ENCODE data around the gene NYNRIN. TPM values are rescaled to one million over a fixed set of nuclear protein-coding genes. Genes with fewer than 3 reads are reported as not detected.
"Not testable (repeated sequence)": the region's sequence is repeated elsewhere in the genome, so short reads cannot be mapped to it uniquely, and the experiment has no call there.

Gene NYNRIN
- total RNA-seq, 1 donor from 2014 or later = 9.5 TPM

DNA sequence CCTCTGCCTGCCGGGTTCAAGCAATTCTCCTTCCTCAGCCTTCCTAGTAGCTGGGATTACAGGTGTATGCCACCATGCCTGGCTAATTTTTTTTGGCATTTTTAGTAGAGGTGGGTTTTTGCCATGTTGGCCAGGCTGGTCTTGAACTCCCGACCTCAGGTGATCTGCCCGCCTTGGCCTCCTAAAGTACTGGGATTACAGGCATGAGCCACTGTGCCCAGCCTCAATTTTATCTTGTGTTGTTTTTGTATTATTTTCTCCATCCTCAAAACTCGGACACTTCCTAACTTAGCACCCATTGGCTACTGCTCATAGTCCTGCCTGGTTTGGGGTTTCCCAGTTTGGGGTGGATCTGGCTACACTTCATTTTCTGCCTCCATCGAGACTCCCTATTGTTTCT is 11.2 kb upstream of the NYNRIN start:
- intact Hi-C loops (cut with DNase I); DNase-seq (ENCODE audit: missing footprints); ATAC-seq: not testable (repeated sequence)

DNA sequence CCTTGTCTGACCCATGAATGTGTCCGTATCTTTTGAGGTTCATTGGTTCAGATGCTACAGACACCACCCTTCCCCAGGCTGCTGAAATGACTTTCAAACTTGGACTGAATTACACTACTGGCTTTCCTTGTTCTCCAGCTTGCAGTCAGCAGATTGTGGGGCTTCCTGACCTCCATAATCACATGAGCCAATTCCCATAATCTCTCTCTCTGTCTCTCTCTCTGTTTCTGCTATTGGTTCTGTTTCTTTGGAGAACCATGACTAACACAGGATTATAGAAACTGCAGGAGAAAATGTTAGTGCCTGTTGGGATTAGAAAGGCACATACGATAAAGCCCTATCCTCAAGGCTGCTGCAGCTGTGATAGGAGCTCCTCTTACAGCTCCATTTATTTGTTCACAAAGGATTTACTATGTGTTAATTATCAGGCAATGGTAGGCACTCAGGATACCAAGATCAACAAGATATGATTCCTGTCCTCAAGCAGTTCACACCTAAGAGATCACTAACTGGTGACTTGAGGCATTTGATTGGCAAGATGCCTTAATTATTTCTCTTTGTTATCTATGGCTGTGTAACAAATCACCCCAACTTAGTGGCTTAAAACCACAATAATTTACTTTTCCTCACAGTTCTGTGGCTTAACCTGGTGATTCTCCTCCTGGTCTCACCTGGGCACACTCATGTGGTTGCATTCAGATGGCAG is 10.2 kb upstream of the NYNRIN start:
- DNase-seq (ENCODE audit: missing footprints) (no peak), ATAC-seq (no peak)
- intact Hi-C loops (cut with DNase I) = no loop called here

DNA sequence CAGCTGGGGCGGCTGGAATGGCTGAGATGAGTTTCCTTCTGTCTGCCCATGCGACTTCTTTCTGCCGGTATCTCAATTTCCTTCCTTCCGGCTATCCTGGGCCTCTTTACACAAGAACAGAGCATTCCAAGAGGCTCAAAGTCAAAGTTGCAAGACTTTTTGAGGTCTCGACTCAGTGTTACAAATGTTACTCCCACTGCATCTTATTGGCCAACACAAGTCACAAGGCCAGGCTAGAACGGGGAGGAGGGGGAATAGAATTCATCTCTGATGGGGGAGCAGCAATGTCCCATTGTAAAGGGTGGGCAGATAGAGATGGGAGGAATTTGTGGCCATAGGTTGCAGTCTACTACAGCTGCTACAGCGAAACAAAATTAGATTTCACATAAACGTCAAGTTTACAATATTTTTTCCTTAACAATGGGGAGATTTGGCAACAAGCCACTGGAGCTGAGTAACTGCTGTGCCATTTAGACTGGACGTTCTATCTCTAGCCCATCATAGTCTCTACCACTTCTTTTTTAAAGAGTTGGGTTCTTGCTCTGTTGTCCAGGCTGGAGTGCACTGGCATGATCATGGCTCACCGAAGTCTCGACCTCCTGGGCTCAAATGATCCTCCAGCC is 9.5 kb upstream of the NYNRIN start:
- DNase-seq (ENCODE audit: missing footprints) (no peak), ATAC-seq (no peak)
- intact Hi-C loops (cut with DNase I) = no loop called here

DNA sequence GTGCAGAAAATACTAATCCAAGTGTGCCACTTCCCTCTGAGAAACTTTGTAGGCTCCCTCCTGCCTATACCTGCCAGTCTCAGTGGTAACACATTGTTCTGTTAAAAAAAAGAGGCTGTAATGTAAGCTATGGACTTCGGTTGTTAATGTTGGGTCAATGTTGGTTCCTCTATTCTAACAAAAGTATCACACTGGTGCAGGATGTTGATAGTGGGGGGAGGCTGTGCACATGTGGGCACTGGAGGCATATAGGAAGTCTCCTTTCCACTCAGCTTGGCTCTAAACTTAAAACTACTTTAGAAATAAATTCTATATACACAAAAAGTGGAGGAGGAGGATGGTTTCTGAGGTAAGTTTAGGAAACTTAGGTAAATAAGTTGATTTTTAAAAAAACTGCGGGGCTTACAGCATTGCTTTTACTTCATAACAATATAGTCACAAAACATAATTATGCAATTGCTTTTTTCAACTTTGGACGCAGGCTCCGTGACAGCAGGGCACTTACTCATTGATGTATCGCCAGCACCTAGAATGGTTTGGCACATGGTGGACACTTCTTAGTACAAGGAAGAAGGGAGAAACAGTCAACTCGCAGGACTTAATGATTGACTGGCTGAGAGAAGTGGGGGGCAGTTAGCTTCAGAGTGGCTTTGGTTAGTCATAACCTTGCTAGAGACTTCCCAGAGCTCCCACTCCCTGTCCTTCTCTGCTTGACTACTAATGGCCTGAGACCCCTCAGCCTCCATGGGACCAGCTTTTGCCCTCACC is 7.9 kb upstream of the NYNRIN start:
- intact Hi-C loops (cut with DNase I) = no loop called here
- ATAC-seq = no peak
- no peak for DNase-seq (ENCODE audit: missing footprints)

DNA sequence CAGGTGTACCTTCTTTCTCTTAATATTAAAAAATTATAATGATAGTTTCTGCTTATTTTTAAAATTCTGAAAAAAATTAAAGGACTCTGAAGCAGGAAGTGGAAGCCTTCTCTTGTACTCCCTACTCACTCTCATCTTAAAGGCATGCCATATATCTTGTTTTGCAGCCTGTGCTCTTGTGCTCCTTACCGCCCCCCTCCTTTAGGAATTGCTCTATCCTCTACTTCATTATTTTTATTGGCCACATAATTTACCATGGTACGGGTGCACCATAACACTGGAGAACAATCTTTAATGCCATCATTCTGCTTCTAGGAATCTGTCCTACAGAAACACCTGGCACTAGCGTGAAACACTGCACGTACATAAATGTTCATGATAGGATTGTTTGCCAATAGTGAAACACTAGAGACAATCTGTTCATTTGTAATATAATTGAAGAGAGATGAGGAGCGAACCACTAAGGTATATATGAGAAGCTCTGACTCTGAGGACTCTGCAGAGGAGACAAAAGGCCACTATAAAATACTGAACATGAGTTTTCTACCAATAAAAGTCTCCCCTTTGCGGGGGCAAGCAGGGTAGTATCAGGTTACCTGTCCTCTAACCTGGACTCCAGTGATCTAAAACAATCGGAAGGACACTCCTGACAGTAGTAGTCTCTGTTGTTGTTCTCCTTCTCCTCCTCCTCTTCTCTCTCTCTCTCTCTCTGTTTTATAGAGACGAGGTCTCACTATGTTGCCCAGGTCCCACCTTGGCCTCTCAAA is 6.3 kb upstream of the NYNRIN start:
- DNase-seq (ENCODE audit: missing footprints) = no peak
- no peak for ATAC-seq
- intact Hi-C loops (cut with DNase I) = no loop called here

DNA sequence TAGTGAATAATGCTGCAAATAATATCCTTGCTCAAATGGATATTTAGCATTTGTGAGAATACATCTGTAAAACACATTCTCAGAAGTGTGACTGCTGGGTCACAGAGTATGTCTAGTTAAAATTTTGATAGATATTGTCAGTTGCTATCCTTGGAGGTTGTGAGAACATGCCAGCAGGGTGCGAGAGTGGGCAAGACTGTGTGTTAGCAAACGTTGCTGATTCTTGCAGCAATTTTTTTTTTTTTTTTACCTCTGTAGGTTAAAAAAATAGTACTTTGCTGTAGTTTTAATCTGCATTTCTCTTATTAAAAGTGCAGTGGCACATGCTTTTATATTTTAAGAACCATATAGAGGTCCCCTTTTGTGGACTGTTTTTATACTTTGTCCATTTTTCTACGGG is 4.5 kb upstream of the NYNRIN start:
- no peak for DNase-seq (ENCODE audit: missing footprints)
- ATAC-seq = no peak
- intact Hi-C loops (cut with DNase I) = no loop called here

DNA sequence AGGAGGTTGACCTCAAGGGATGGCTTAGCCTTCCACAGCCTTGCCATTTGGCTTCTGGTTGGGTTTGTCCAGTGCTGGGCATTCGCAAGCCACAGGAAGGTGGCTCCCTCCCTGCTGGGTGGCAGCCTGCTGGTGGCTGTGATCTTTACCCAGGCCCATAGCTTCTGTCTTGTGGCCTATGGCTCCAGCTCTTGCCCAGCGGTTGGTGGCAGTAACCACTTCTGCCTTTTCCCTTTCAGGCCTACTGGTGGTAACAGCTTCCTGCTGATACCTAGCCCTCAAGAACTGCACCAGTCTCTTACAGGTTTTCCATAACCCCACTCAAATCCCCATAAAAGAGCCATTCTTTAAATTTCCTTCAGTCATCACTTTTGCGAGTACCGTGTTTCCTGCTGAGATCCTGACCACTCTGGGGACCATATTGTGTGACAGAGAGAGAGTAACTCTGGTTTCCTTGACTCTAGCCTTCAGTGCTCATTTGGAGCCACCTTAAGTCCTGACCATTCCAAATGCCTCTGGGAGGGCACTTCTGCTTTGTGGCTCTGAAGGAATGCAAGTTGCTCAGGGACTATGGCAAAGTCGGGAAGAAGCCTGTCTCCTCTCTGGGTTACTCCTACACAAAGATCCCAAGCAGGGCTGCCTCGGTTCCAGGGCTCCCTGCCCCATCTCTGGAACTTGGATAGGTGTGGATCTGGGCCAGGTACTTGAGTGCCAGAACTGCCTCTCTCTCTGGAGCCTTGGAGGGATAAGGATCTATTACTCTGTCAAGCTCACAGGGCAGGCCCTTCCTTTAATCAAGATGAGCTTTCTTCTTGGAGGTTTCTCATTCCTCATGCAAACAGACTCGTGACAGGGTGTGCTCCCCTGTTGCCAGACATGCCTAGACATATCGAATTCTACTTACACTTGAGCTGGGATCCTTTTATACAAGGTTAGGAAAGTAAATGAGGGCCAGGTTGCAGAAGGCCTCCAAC is 2.9 kb upstream of the NYNRIN start:
- intact Hi-C loops (cut with DNase I) = no loop called here
- ATAC-seq (no peak), DNase-seq (ENCODE audit: missing footprints) (no peak)

DNA sequence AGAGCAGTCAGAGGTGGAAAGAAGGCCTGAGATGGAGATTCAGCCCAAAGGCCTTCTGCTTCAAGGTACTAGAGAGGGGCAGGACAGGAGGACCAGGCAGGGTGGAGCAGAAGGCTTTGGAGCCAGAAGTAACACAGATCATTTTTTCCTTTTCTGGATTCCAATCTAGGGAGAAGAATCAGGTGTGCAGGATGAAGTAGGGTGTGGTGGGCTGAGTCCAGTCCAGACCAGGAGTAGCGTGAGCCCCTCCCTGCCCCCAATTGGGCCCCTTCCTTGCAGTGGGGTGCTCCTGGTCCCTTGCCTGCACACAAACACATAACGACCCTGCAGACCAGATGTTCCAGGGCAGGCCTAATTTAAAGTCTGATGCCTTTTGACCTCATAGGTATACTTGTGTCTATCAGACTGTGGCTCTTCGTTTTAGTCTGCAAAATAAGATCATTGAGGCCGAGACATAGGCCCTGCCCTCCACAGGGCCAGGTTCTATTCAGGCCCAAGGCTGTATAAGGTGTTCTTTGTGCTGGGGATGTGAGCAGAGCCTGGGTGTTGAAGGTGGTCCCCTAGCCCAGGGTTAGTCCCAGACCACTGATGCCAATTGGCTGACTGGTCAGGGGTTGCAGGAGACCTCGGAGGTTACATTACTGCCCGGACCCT is 1.0 kb upstream of the NYNRIN start:
- intact Hi-C loops (cut with DNase I) = loop anchor here (1.0 kb wide), 1 partner anchor 30 kb away; no protein-coding TSS in a partner anchor
- no peak for ATAC-seq
- DNase-seq (ENCODE audit: missing footprints) = no peak

DNA sequence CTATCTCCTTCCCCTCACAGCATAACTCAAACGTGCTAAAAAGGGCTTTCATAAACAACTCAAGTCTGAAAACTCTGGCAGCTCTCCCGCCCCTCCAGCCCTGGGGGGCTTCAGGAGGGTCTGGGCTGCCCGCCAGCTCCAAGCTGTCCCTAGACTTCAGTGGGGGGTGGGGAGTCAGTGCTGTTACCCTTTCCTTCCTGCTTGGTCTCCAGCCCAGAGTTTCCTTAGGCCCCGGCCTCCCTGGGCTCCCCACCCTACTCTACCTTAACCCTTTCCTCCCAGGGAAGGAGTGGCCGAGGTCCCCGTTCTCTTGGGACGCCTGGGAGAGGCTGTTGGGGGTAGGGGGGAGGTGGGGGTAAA is 530 bp upstream of the NYNRIN start:
- no peak for DNase-seq (ENCODE audit: missing footprints)
- peak; percentile 60 for ATAC-seq
- intact Hi-C loops (cut with DNase I) = loop anchor here (1.0 kb wide), 1 partner anchor 31 kb away; no protein-coding TSS in a partner anchor

DNA sequence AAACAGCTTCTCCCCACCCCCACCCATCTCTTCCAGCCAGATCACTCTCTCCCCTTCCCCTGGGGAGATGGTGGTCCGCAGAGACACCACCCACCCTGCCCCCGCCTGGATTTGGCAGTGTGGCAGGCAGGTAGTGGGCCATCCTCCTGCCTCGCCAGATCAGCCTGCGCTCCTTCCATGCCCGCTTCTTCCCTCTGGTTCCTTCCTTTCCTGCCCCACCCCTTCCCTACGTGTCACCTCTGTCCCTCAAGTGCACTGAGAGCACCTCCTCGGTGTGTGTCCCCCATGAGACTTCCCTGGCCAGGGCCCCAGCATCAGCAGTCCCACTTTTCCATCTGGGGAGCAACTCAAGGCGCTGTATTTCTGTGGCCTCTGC is 632 bp downstream of the NYNRIN start:
- ATAC-seq = no peak
- no peak for DNase-seq (ENCODE audit: missing footprints)
- intact Hi-C loops (cut with DNase I) = no loop called here

DNA sequence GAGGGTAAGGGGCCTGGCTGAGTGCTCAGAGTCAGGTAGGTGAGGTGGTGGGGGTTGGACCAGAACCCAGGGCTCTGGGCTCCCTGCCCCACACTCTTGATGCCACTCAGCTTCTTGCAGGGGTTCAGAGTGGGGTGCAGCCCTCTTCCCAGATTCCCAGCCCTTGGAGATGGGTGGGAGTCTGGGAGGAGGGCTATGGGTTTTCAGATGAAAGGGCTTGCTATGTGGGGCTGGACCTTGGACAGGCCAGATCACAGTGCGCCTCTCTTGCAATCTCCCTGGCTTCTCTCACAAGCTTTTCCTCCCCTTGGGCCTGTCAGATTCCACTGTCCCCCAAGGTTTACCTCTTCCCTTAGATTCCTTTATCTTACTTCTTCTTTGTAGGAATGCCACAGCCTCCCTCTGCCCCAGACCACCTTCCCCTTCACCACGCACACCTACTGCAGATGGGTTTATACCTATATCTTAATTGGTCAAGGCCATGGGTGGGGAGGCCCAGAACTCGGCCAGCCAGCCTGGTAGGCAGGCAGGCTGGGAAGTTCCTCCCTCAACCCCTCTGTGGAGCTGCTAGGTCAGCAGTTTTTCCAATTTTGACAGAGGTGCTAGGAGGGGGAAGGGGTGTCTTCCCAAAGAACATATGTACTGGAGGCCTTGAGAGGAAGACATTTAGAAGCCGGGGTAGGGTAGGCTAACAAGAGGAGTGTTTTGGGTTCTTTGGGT is 1.4 kb downstream of the NYNRIN start:
- ATAC-seq (no peak), DNase-seq (ENCODE audit: missing footprints) (no peak)
- intact Hi-C loops (cut with DNase I) = no loop called here

DNA sequence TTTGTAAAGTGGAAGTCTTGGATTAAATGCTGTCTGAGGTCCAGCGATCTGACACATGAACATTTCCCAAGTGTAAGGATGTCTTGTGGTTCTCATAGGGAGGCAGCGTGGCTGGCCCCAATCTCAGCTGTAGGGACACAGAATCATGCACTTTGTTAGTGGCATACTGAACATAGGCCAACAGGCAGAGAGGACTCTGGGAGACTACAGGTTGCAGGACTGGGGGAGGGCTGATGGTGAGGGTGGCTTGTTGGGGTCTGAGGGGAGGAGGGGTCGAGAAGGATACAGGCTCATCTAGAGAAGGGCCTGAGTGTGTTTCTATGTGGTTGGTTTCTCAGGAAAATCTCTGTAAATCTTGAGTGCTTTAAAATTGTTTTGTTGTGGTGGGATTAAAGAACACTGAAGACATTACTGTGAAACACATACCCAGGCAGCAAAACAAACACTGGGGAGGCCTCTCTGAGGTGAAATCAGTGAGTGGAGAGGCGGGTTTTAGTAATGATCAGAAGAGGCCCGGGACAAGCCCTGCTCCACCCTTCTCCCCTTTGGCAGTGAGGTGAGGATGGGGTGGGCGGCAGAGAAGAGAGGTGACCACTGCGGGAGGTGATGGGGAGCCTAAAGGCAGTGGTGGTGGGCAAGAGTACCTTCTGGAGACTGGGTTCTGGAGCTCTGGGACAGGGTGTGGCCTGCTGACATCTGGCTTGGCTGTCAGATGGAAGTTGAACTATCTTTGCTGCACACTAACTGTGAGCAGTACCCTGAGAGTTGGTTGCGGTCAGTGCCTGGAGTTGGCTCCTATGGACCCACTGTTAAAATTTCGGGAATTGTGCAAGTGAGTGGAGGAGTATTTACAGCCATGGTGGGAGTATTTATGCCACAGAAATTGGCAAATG is 3.3 kb downstream of the NYNRIN start:
- no peak for ATAC-seq
- intact Hi-C loops (cut with DNase I) = loop anchor here (2.0 kb wide), 1 partner anchor 29 kb away; no protein-coding TSS in a partner anchor
- no peak for DNase-seq (ENCODE audit: missing footprints)

DNA sequence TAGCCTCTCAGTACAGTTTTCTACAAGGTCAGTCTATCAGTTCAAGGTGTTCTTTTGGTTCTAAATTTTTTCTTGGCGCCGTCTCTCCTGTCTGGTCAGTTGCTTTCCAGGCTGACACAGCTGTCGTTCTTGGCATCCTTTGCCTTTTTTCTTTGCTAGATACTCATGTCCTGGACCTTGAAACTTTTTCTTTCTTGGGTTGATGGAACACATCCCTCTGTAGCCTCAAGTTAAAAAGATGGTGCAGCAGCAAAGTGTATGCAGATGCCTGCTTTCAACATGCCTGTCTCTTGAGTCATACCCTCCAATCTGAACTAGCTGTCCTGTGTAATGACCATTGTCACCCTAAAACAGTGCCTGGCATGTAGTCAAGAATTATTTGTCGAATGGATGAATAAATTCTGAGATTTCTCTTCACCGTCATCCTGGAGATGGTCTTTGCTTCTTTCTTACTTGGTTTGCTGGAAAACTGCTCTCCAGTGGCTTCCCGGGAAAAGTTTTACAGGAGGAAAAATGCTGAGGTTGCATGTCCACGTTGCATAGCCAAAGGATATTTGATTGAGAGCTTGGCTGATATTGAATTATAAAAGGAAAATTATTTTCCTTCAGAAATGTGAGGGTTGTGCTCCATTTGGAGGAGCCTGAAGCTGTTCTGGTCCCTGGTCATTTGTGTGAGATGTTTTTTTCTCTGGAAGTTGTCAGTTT is 4.6 kb downstream of the NYNRIN start:
- peak; percentile 33 for ATAC-seq
- no peak for DNase-seq (ENCODE audit: missing footprints)
- intact Hi-C loops (cut with DNase I) = loop anchor here (2.0 kb wide), 1 partner anchor 27 kb away; no protein-coding TSS in a partner anchor

DNA sequence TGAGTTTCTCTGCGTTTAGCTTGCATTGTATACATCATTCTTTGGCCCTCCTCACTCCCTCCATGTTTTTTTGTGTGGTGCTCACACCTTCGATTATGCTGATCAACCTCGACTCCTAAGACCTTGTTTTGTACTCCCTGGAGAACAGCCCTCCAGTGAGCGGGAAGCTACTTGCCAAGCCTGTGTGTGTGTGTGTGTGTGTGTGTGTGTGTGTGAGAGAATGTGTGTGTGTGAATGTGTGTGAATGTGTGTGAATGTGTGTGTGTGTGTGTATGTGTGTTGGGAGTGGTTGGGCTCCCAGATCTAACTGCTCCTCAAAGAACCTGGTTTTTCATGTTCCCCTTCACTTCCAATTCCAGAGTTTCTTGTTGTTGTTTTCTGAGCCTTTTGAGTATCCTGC is 6.0 kb downstream of the NYNRIN start:
- DNase-seq (ENCODE audit: missing footprints) (no peak), ATAC-seq (no peak)
- intact Hi-C loops (cut with DNase I) = no loop called here

DNA sequence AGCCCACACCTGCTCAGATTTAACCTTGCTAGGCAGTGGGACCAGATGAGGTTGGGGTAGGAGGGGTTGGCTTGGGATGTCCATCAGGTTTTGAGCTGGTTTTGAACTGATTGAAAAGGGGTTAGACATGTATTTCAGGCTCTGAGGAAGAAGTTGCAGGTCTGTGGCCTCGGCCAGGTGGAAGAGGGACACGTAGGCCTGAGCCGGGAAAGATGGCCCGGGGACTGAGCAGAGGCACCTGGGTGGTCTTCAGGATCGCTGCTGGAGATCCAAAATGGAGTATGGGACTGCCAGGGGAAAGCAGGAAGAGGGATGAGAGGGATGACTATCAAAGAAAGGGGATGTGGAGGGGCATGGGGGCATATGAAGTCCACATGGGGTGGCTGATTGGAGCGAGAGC is 7.6 kb downstream of the NYNRIN start:
- DNase-seq (ENCODE audit: missing footprints) = no peak
- intact Hi-C loops (cut with DNase I) = no loop called here
- no peak for ATAC-seq

Measured in Right ventricle myocardium inferior (tissue), 1 donor.